Measurements from ENCODE around the gene PGRMC2. TPM values are rescaled to one million over a fixed set of nuclear protein-coding genes. Genes with fewer than 3 reads are reported as not detected.

The PGRMC2 gene
- total RNA-seq, 1 donor from 2014 or later = 28.3 TPM

DNA sequence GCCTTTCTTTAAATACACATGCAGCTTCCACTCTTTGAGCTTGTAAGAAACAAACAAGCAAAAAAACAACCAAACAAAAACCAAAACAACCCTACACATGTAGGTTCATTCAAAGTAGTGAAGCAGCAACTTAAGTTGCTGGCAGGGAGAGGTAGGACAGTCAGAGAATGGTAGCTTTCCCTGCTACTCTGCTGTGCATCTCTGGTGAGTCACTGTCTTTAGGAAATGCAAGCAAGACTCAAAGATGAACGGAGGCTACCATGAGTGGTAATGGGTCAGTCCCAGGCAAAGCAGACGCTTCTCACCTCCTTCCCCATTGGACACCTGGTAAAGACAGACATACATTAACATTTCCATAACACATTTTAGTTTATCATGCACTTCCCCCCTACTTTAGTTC lies 43.2 kb downstream of the PGRMC2 start:
- H3K4me3 Mint-ChIP-seq = no peak overlapping the region
- H3K9me3 Mint-ChIP-seq = peaks cover 13% of the 10 kb centered on the region
- no peak overlapping the region for H3K27ac Mint-ChIP-seq
- ATAC-seq (ENCODE audit: low read depth) = no peak
- ChIA-PET CTCF (no interaction called here), POLR2A (no interaction called here)
- no peaks in the 10 kb centered on the region for H3K36me3 Mint-ChIP-seq (ENCODE audit: low read depth)
- intact Hi-C loops (cut with micrococcal nuclease) = no loop called here
- H3K27me3 Mint-ChIP-seq = no peaks in the 10 kb centered on the region
- DNase-seq = no peak
- H3K4me1 Mint-ChIP-seq = no peaks in the 10 kb centered on the region
- TF ChIP-seq, protein P1, sequence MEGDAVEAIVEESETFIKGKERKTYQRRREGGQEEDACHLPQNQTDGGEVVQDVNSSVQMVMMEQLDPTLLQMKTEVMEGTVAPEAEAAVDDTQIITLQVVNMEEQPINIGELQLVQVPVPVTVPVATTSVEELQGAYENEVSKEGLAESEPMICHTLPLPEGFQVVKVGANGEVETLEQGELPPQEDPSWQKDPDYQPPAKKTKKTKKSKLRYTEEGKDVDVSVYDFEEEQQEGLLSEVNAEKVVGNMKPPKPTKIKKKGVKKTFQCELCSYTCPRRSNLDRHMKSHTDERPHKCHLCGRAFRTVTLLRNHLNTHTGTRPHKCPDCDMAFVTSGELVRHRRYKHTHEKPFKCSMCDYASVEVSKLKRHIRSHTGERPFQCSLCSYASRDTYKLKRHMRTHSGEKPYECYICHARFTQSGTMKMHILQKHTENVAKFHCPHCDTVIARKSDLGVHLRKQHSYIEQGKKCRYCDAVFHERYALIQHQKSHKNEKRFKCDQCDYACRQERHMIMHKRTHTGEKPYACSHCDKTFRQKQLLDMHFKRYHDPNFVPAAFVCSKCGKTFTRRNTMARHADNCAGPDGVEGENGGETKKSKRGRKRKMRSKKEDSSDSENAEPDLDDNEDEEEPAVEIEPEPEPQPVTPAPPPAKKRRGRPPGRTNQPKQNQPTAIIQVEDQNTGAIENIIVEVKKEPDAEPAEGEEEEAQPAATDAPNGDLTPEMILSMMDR (IDR thresholded peaks at IDR 0.05) = no peak

DNA sequence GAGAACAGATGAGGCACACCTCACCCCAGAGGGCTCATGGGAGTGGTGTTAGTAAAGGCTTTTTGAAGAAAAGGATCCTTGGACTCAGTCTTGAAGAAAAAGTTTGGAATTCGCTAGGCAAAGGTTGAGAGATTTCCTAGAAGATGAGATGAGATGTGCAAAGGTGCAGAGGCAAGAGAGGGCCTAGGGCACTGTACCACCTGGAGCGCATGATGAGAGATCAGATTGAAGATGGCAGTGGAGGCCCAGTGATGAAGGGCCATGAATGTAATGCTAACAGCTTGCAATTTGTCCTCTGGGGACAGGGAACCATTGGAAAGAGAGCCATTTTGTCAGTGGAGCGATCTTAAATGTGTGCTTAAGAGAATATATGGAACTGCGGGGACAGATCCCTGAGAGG lies 45.0 kb downstream of the PGRMC2 start:
- intact Hi-C loops (cut with micrococcal nuclease) = no loop called here
- no peak overlapping the region for H3K4me3 Mint-ChIP-seq
- no peak overlapping the region for H3K27ac Mint-ChIP-seq
- H3K36me3 Mint-ChIP-seq (ENCODE audit: low read depth) = no peaks in the 10 kb centered on the region
- DNase-seq (no peak), ATAC-seq (ENCODE audit: low read depth) (no peak)
- no peaks in the 10 kb centered on the region for H3K27me3 Mint-ChIP-seq
- H3K9me3 Mint-ChIP-seq = peaks cover 4% of the 10 kb centered on the region
- ChIA-PET CTCF (no interaction called here), POLR2A (no interaction called here)
- TF ChIP-seq, protein P1 (IDR thresholded peaks at IDR 0.05) = no peak
- no peaks in the 10 kb centered on the region for H3K4me1 Mint-ChIP-seq

DNA sequence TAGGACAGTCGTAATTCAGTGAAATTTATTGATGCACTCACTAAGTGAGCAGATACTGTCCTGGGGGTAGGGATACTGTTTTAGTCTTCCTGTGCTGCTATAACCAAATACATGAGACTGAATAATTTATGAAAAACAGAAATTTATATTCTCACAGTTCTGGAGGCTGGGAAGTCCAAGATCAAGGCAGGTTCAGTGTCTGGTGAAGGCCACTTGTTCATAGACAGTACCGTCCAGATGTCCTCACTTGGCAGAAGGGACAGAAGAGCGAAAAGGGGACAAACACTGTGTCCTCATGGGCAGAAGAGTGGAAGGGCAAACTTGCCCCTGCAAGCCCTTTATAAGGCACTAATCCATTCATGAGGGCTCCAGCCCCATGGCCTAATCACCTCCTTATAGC lies 45.6 kb downstream of the PGRMC2 start:
- Mint-ChIP-seq H3K36me3 (ENCODE audit: low read depth) (no peaks in the 10 kb centered on the region), H3K4me3 (no peak overlapping the region), H3K27me3 (no peaks in the 10 kb centered on the region), H3K9me3 (peaks cover 2% of the 10 kb centered on the region), H3K27ac (no peak overlapping the region), H3K4me1 (no peaks in the 10 kb centered on the region)
- ATAC-seq (ENCODE audit: low read depth) (no peak), DNase-seq (no peak)
- ChIA-PET POLR2A (no interaction called here), CTCF (no interaction called here)
- TF ChIP-seq, protein P1 (IDR thresholded peaks at IDR 0.05) = no peak
- intact Hi-C loops (cut with micrococcal nuclease) = no loop called here

DNA sequence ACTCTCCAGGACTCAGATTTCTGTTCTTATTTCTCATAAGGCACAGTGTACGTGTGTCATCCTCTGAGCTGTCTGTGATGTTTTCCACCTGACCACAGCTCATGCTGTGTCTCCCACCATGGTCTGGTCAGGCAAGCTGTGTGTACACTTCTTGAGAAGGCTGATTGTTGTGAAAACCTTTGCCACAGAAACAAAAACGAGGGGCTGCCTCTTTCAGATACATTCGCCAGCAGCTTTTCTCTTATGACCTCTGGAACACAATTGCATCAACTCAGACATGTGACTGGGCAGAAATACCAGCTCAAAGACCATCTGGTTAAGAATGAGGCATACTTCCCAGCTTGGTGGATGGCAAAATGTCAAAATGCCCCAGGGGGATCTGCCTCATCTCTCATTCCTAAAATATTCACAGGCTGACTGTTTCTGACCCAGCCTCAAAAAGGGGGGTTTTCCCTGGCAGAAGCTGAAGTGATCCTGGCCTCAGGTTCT lies 46.1 kb downstream of the PGRMC2 start:
- H3K36me3 Mint-ChIP-seq (ENCODE audit: low read depth) = no peaks in the 10 kb centered on the region
- H3K27ac Mint-ChIP-seq = no peak overlapping the region
- H3K27me3 Mint-ChIP-seq = no peaks in the 10 kb centered on the region
- POLR2A ChIA-PET = no interaction called here
- intact Hi-C loops (cut with micrococcal nuclease) = no loop called here
- no peaks in the 10 kb centered on the region for H3K4me1 Mint-ChIP-seq
- TF ChIP-seq, protein P1 (IDR thresholded peaks at IDR 0.05) = no peak
- no peak for ATAC-seq (ENCODE audit: low read depth)
- no peak overlapping the region for H3K4me3 Mint-ChIP-seq
- CTCF ChIA-PET = no interaction called here
- H3K9me3 Mint-ChIP-seq = peaks cover 2% of the 10 kb centered on the region
- DNase-seq = no peak

DNA sequence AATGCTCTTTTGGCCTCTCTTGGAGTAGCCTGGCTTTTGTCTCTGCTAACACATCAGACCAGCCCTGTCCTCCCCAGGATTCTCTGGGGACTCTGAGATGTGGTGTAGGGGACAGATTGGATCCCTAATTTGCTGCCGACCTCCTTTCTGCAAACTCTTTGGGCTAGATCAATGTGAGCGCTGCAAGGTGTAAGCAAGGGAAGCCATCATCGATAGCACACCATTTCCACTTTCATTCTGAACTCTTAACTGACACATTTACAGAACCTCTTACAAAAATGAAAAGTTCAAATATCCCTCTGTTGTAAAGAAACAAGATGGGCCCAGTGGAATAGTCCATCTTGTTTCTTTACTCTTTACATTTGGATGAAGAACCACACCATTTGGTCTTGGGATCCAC lies 46.6 kb downstream of the PGRMC2 start:
- CTCF ChIA-PET = no interaction called here
- no peaks in the 10 kb centered on the region for H3K9me3 Mint-ChIP-seq
- no peaks in the 10 kb centered on the region for H3K4me1 Mint-ChIP-seq
- TF ChIP-seq, protein P1 (IDR thresholded peaks at IDR 0.05) = no peak
- H3K27ac Mint-ChIP-seq = no peak overlapping the region
- POLR2A ChIA-PET = no interaction called here
- intact Hi-C loops (cut with micrococcal nuclease) = no loop called here
- ATAC-seq (ENCODE audit: low read depth) = no peak
- H3K4me3 Mint-ChIP-seq = no peak overlapping the region
- H3K27me3 Mint-ChIP-seq = no peaks in the 10 kb centered on the region
- DNase-seq = no peak
- no peaks in the 10 kb centered on the region for H3K36me3 Mint-ChIP-seq (ENCODE audit: low read depth)

All from activated B cell treated with CpG ODN at 0.5 μM for 24 hours (primary cell).